RWPE2 (cell line): Measurements from ENCODE around the gene PSENEN.

Experiments used
- ATAC-seq: fragments of 200-7000 bp; cut with Tn5 transposase; 3 replicates; pipeline ENCODE4 v1.9.1; 2021; ENCODE audit warnings: low read depth
- DNase-seq: peaks from one replicate; pipeline ENCODE4 v3.0.0-alpha.2; 2020; ENCODE audit warnings: low spot score
- H3K27ac ChIP-seq: fragments of 450-650 bp; 2 replicates; pipeline ENCODE4 v1.5.1; 2017; ENCODE audit warnings: mild to moderate bottlenecking; ENCODE audit not compliant: poor library complexity, severe bottlenecking
- H3K27me3 ChIP-seq: fragments of 250-450 bp; sonication (Bioruptor Pico); 2 replicates; pipeline ENCODE4 v1.5.1; 2021; ENCODE audit warnings: mild to moderate bottlenecking, moderate library complexity; ENCODE audit not compliant: insufficient read depth, poor library complexity, severe bottlenecking
- H3K36me3 ChIP-seq: fragments of 250-450 bp; sonication (Bioruptor Pico); 2 replicates; pipeline ENCODE4 v1.5.1; 2020; ENCODE audit warnings: low read depth, mild to moderate bottlenecking, moderate library complexity
- H3K4me1 ChIP-seq: fragments of 250-450 bp; sonication (Bioruptor Pico); 2 replicates; pipeline ENCODE4 v1.5.1; 2021; ENCODE audit warnings: mild to moderate bottlenecking, moderate library complexity; ENCODE audit not compliant: insufficient read depth, poor library complexity, severe bottlenecking
- H3K4me3 ChIP-seq: fragments of 250-450 bp; sonication (Bioruptor Pico); 2 replicates; pipeline ENCODE4 v1.5.1; 2021; ENCODE audit warnings: mild to moderate bottlenecking, moderate library complexity; ENCODE audit not compliant: severe bottlenecking
- H3K9me3 ChIP-seq: fragments of 250-450 bp; sonication (Bioruptor Pico); 2 replicates; pipeline ENCODE4 v1.5.1; 2021; ENCODE audit warnings: mild to moderate bottlenecking, moderate library complexity; ENCODE audit not compliant: severe bottlenecking
- CTCF ChIP-seq: fragments of 450-650 bp; IDR thresholded peaks from one replicate; pipeline ENCODE4 v1.5.1; 2017; ENCODE audit warnings: mild to moderate bottlenecking, moderate library complexity; ENCODE audit not compliant: poor library complexity, severe bottlenecking

PSENEN gene

GRCh38 chr19:35776102-35776788 is 30.8 kb downstream of the PSENEN start:
- H3K27ac ChIP-seq = no peak overlapping the region
- DNase-seq = peak; percentile 37

GRCh38 chr19:35777086-35777841 is 31.8 kb downstream of the PSENEN start:
- DNase-seq (peak; percentile 50), ATAC-seq (no peak)
- H3K4me1 ChIP-seq = peaks cover 3% of the 10 kb centered on the region
- H3K4me3 ChIP-seq = no peak overlapping the region
- H3K36me3 ChIP-seq = no peaks in the 10 kb centered on the region
- no peak for TF ChIP-seq CTCF
- H3K27me3 ChIP-seq = no peaks in the 10 kb centered on the region
- no peak overlapping the region for H3K27ac ChIP-seq
- H3K9me3 ChIP-seq = no peaks in the 10 kb centered on the region

More at GRCh38 chr19:35776102-35776788, 30.8 kb downstream of the PSENEN start:
- H3K4me1 ChIP-seq = peaks cover 3% of the 10 kb centered on the region
- TF ChIP-seq CTCF = no peak
- no peak for ATAC-seq
- H3K9me3 ChIP-seq = no peaks in the 10 kb centered on the region
- H3K27me3 ChIP-seq = no peaks in the 10 kb centered on the region
- no peaks in the 10 kb centered on the region for H3K36me3 ChIP-seq
- H3K4me3 ChIP-seq = peak overlapping the region; percentile 63

GRCh38 chr19:35777961-35778360 is 32.5 kb downstream of the PSENEN start:
- DNase-seq (no peak), ATAC-seq (no peak)
- H3K4me1 ChIP-seq = peaks cover 3% of the 10 kb centered on the region
- no peak overlapping the region for H3K27ac ChIP-seq
- no peaks in the 10 kb centered on the region for H3K9me3 ChIP-seq
- H3K27me3 ChIP-seq = no peaks in the 10 kb centered on the region
- no peak for TF ChIP-seq CTCF
- H3K4me3 ChIP-seq = no peak overlapping the region
- no peaks in the 10 kb centered on the region for H3K36me3 ChIP-seq

GRCh38 chr19:35779033-35779432 is 33.6 kb downstream of the PSENEN start:
- TF ChIP-seq CTCF = no peak
- DNase-seq (no peak), ATAC-seq (no peak)
- no peaks in the 10 kb centered on the region for H3K9me3 ChIP-seq
- peaks cover 3% of the 10 kb centered on the region for H3K4me1 ChIP-seq
- H3K4me3 ChIP-seq = no peak overlapping the region
- no peak overlapping the region for H3K27ac ChIP-seq
- no peaks in the 10 kb centered on the region for H3K36me3 ChIP-seq
- H3K27me3 ChIP-seq = no peaks in the 10 kb centered on the region

GRCh38 chr19:35780058-35780457 is 34.6 kb downstream of the PSENEN start:
- ATAC-seq (no peak), DNase-seq (no peak)
- H3K9me3 ChIP-seq = no peaks in the 10 kb centered on the region
- no peaks in the 10 kb centered on the region for H3K27me3 ChIP-seq
- no peak overlapping the region for H3K4me3 ChIP-seq
- TF ChIP-seq CTCF = no peak
- no peak overlapping the region for H3K27ac ChIP-seq
- no peaks in the 10 kb centered on the region for H3K4me1 ChIP-seq
- H3K36me3 ChIP-seq = no peaks in the 10 kb centered on the region
